Stimulated activated CD4-positive, alpha-beta T cell treated with anti-CD3 and anti-CD28 coated beads, Interleukin-1b, Interleukin-23, amount 100 ng/mL, for 4 hours (primary cell): Measurements from ENCODE around the gene MED23.

ENCODE experiments used
- DNase-seq, 2 donors: peaks; one replicate each; pipeline ENCODE4 v3.0.0-alpha.2; 2020; ENCODE audit warnings: low read depth in 2 of 2

The MED23 gene, protein sequence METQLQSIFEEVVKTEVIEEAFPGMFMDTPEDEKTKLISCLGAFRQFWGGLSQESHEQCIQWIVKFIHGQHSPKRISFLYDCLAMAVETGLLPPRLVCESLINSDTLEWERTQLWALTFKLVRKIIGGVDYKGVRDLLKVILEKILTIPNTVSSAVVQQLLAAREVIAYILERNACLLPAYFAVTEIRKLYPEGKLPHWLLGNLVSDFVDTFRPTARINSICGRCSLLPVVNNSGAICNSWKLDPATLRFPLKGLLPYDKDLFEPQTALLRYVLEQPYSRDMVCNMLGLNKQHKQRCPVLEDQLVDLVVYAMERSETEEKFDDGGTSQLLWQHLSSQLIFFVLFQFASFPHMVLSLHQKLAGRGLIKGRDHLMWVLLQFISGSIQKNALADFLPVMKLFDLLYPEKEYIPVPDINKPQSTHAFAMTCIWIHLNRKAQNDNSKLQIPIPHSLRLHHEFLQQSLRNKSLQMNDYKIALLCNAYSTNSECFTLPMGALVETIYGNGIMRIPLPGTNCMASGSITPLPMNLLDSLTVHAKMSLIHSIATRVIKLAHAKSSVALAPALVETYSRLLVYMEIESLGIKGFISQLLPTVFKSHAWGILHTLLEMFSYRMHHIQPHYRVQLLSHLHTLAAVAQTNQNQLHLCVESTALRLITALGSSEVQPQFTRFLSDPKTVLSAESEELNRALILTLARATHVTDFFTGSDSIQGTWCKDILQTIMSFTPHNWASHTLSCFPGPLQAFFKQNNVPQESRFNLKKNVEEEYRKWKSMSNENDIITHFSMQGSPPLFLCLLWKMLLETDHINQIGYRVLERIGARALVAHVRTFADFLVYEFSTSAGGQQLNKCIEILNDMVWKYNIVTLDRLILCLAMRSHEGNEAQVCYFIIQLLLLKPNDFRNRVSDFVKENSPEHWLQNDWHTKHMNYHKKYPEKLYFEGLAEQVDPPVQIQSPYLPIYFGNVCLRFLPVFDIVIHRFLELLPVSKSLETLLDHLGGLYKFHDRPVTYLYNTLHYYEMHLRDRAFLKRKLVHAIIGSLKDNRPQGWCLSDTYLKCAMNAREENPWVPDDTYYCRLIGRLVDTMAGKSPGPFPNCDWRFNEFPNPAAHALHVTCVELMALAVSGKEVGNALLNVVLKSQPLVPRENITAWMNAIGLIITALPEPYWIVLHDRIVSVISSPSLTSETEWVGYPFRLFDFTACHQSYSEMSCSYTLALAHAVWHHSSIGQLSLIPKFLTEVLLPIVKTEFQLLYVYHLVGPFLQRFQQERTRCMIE (N-terminal part only)

DNA sequence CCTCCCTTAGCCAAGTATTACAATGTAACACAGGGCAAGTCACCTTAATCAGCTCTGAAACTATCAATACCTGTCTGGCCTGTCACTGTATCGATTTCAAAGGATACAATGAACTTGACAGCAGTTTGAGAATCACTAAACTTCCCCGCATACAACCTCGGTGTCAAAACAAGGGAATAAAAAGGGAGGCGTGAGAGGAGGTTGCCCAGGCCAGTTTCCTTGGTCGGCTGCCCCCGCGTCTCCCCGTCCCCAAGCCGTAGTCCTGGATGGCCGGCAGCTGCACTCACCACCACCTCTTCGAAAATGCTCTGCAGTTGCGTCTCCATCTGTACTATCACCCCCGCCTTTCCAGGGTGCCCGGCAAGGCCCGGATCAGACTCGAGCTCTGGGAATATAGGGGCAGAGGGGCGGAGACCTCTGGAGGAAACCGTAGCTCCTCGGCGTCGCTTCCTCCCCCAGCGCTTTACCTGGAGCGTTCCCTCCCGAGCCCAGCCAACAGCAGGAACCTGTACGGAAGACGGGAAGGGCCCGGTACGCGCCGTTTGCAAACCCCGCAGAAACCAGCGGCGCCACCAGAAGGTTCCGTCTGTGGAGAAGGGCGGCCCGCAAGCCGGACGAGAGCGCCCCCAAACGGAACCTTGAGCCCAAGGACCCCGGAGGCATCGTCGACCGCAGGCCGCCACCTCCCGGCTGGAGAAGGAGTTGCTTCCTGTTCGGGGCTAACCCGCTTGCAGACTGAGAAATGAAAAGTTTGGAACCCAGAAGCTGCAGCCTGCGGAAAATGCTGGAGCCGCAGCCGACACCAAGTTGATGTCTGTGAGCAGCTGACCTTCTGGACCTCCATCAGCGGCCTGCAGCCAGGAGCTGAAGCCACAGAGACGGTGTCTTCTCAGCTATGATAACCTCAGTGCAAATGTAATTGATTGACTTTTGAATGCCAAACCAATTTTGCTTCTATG is at the start of gene MED23:
Gene MED23, minus strand, starts transcription at position 519 of the 959 bp plus-strand sequence. Its CDS starts 193 bp downstream, at position 326.
- DNase-seq: peak; percentile 95 to 96

DNA sequence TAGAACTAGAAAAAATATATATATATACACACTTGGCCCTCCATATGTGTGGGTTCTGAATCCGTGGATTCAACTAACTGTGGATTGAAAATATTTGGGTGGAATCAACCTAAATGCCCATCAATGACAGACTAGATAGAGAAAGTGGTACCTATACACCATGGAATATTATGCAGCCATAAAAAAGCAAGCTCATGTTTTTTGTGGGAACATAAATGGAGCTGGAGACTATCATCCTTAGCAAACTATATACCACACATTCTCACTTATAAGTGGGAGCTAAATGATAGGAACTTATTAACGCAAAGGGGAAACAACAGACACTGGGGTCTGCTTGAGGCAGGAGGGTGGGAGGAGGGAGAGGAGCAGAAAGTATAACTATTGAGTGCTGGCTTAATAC is 45.1 kb upstream of the MED23 start:
- no peak for DNase-seq

DNA sequence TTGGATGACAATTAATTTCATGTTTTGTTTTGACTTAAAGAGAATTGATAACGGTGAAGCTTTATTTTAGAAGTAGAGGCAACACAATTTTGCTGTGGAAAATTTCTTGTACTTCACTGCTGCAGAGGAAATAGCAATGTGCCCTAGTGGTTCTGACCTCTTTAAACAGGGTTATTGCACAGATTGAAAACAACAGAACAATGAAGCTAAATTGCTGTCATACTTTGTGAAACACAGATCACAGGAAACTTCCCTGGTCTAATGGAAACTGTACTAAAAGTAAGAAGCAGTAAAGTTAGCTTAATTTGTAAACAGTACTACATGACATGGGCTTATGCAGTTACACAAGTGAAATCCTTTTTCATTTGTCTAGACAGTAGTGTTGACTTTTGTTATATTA is 41.8 kb upstream of the MED23 start:
- DNase-seq: no peak

DNA sequence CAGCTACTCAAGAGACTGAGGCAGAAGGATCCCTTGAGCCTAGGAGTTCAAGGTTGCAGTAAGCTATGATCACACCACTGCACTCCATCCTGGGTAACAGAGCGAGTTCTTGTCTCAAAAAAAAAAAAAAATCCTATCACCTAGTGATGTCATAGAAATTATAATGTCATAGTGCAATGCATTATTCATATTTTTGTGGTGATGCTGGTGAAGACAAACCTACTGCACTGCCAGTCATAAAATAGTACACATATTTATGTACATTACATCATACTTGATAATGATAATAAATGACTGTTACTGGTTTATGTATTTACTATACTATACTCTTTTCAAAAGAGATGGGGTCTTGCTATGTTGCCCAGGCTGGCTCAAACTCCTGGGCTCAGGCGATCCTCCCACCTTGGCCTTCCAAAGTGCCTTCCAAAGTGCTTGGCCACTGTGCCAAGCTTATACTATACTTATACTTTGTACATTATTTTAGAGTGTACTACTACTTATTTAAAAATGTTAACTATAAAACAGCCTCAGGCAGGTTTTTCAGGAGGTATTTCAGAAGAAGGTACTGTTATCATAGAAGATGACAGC is 35.6 kb upstream of the MED23 start:
- no peak for DNase-seq

DNA sequence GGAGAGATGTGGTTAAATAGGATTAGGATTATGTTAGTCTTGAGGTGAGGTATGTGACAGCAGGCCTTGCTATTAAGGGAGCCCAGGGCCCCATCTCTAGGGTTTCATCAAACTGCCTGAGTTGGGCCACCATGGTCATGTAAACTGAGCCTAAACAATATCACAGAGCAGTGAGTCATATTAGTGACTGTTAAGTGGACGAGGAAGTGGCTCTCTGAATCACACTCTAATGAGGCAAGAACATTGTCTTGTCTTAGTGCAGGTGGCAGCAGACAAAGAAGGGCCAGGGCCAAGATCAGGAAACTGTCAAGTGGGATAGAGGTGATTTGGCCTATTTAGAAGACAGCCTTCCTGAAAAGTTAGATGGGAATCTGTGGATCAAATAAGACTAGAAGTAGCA is 32.2 kb upstream of the MED23 start:
- no peak for DNase-seq

DNA sequence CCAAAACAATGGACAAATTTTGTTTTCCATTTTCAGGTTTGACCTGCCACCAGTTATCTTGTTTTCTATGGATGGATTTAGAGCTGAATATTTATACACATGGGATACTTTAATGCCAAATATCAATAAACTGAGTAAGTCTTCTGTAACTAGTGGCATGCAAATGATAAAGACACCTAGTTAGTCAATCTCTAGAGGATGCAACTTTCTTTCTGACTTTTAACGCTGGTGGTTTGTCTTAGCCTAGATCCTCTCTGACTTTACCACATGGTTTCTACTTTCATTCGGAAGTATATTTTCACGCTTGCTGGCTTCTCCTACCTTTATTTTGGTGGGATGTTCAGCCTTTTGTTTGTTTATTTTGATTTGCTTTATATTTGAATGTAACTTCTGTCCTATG is 30.2 kb upstream of the MED23 start:
- DNase-seq: no peak

DNA sequence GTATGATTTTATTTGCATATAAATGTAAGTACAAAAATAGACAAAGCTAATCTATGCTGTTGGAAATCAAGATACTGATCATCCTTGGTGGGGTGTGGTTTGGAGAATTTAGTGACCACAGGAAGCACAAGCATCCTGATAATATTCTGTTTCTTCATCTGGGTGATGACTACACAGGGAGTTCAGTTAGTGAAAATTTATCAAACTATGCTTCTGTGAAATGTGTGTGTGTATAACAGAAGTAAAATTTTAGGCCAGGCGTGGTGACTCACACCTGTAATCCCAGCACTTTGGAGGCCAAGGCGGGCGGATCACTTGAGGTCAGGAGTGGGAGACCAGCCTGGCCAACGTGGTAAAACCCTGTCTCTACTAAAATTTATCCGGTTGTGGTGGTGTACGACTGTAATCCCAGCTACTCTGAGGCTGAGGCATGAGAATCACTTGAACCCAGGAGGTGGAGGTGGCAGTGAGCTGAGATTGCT is 29.6 kb upstream of the MED23 start:
- no peak for DNase-seq

DNA sequence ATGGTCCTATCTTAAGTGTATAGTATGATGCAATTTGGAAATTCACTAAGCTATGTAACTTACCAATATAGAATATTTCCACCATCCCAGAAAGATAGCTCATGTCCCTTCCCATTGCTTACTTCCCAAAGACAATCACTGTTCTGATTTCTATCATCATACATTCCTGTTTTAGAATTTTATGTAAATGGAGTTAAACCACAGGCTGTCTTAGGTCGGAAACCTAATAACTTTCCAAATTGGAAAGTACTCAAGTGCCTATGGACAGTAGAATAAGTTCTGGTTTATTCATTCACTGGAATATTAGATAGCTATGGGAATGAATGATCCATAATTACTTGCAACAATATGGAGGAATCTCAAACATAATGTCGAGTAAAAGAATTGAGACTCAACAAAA is 29.2 kb upstream of the MED23 start:
- DNase-seq: no peak

DNA sequence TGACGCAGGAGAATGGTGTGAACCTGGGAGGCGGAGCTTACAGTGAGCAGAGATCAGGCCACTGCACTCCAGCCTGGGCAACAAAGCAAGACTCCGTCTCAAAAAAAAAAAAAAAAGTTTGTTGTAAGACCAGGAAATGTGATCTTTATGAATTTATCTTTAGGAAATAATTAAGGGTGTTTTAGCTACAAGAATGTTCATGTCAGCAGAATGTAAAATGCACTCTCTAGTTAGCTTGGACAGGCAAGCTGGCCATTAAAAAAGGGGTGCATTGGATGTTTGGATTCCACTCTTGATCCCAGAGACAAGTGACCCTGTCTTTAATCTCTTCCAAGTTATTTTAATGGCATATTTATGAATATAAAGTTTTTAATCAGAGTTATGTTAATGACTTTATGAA is 28.6 kb upstream of the MED23 start:
- DNase-seq: no peak

DNA sequence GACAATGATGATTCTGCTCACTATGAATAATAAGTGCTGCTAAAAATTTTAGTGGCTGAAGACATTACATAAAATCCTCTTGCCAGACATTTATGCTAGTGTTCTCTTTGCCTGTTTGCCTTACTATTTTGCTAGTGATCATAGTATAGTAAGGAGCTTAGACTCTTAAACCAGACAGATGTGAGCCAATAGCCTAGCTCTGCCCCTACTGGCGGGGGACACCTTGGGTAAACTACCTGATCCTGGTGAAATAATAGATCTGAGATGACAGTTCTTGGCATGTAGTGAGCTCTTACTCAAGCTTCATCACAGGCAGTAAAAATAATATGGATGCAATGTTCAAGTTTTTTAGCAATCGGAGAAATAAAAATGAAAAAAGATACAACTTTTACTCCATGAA is 27.9 kb upstream of the MED23 start:
- DNase-seq: no peak

DNA sequence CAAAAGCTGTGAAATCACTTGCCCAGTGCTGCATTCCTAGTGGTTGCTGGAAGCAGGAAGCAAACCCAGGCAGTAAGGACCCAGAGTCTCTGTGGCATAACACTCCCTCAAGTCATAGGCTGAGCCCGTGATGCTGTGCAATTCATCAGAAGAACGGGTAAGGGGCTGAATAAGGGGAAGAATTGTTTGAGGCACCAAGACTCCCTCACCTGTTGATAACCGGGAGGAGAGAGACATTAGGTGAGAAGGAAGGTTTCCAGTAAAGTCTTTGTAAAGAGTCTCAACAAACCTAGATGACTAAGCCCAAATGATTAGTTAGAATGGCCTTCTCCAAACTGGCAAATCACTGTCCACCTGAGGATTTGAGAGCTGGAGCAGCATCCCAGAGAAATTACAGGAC is 27.3 kb upstream of the MED23 start:
- DNase-seq: no peak

DNA sequence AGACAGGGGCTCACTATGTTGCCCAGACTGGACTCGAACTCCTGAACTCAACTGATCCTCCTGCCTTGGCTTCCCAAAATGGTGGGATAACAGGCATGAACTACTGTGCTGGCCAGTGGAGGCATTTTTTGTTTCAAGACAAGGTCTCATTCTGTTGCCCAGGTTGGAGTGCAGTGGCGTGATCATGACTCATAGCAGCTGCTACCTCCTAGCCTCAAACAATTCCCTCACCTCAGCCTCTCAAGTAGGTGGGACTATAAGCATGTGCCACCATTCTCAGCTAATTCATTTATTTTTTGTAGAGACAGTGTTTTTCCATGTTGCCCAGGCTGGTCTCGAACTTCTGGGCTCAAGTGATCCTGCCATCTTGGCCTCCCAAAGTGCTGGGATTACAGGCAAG is 26.3 kb upstream of the MED23 start:
- no peak for DNase-seq

DNA sequence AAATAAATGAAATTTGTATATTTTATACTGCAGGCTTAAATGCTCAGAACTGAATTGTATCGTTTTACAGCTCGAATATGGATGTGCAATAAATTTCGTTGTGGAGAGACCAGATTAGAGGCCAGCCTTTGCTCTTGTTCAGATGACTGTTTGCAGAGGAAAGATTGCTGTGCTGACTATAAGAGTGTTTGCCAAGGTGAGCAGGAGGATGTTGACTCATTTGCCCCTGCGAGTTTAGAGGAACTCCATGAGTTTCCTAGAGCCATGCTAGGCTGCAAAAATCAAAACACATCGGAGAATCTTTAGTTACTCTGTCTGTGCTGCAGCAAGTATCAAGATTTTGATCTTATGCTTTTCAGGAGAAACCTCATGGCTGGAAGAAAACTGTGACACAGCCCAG is 24.4 kb upstream of the MED23 start:
- no peak for DNase-seq

DNA sequence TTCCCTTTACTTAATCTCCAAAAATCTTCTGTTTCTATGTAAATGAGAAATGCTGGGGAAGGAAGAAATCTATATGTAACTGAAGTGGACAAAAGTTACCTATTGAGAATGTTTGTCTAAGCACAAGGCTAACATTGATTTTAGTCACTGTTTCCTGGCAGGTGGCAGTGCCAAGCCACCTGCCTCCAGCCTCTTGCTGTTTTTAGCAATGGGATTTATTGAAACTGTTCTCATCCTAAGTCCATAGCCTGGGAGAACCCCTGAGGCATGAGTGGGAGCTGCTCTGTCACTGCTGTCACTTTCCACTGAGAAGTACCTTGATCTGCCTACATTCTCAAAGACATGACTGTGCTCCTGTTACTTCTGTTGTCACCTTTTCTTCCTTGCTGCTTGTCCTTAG is 23.7 kb upstream of the MED23 start:
- no peak for DNase-seq

DNA sequence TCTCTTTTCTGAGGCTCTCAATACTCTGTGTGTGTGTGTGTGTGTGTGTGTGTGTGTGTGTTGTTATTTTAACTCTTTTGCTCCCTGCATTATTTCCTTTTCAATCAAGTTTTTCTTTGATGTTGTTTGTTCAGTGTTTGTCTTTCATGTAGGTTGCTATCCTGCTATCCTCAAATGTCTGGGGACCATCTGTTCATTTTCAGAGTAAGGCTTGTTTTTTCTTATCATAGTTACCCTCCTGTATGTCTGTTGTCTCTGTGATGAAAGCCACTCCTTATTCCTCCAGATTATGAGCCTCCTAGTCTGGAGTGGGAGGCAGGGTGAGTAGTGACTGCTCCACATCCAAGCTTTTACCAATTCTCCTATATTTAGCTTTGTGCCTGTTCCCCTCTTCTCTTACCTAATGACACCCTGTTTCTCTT is 18.2 kb upstream of the MED23 start:
- no peak for DNase-seq

DNA sequence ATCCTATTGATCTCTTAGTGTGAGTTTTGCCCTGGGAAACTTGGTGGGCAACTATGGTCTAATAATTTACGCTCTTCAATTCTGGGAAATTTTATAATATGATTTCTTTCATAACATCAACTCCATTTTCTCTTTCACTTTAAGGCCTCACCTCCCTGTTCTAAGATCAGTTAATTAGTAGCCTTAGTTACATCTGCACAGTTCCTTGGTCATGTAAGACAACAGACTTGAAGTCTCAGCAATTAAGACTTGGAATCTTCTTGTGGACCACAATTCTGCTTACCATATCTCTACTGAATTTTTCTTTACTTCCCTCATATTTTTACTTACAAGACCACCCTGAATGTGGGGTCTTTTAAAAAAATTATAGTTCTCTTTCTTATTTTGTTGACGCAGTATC is 17.8 kb upstream of the MED23 start:
- no peak for DNase-seq

DNA sequence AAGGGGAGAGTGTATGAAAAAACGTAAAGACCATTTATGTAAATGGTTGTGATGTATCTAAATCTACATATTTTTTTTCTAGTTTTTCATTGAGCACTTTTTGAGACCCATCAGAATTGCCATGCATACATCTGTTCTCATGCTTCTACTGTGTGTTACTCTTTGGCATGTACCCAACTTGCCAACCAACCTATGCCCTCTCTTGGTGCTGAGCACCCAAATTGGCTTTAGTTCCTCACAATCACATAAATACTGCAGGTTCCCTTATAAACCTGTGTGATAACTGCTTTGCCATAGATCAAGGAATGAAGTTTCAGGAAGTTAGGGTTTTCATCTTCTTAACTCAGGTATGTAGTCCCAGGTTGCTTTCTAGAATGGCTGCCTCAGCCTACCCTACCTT is 16.9 kb upstream of the MED23 start:
- no peak for DNase-seq

DNA sequence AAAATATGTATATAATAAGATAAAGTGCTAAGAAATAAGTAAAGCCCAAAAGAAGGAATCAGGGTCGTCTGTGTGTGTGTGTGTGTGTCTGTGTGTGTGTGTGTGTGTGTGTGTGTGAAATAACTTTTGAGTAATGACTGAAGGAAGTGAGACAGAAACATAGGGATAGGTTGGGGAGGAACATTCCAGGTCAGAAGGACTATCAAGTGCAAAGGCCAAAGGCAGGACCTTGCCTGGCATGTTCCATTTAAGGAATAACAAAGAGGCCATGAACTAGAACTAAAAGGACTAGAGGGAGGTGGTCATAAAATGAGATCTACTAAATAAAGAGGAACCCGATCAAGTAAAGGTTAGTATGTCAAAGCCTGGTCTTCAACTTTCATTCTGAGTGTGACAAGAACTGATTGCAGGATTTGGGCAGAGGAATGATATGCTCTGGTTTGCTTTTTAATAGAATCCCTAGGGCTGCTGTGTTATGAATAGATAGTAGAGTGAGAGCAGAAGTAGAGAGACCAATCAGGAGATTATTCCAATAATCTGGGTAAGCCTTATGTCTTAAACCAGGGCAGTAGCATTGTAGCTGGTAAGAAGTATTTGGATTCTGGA is 15.9 kb upstream of the MED23 start:
- DNase-seq: no peak

DNA sequence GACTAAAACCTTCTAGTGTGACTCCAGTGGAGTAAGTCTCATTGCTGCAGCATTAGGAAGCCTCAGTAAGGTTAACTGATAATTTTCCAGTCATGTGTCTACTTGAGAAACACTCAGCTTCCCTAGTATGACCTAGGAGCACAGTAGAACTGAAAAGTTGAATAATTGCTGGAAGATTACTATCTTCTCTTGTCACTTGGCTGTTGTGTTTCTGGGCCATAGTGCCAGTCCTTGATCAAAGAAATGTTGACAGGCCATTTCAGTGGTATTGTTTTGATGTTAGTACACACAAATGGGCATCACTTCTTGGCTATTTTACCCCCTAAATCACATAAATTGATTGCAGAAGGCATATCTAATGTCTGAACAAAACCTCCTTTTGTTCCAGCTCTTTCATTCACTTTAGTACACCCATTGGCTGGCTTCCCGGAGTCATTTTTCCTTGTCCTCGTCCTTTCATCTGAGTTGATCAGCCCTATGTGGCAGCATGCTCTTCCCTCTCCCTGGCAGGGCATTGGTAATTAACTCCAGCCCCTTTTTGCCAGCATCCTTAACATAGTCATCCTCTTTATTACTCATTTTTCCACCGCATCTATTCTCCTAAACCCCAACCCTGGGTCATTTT is 15.1 kb upstream of the MED23 start:
- DNase-seq: no peak

DNA sequence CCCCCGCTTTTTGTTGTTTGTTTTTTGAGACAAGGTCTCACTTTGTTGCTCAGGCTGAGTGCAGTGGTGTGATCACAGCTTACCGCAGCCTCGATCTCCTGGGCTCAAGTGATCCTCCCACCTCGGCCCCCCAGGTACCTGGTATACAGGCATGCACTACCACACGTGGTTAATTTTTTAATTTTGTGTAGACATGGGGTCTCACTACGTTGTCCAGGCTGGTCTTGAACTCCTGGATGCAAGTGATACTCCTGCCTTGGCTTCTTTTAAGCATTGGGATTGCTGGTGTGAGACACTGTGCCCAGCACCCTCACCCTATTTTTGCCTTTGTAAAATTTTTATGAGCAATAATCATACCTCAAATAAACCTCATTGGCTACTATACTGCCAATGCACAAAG is 14.5 kb upstream of the MED23 start:
- no peak for DNase-seq
